Activated B cell treated with CpG ODN at 0.5 μM for 24 hours (primary cell): ENCODE results near the gene SLC25A42. TPM values are rescaled to one million over a fixed set of nuclear protein-coding genes. Genes with fewer than 3 reads are reported as not detected.

Source experiments
- ATAC-seq: fragments of 200-7000 bp; cut with Tn5 transposase; one replicate; pipeline ENCODE4 v1.10.0; 2021; ENCODE audit warnings: low read depth, mild to moderate bottlenecking, moderate library complexity
- CTCF ChIA-PET: fragments of 350-600 bp; sonication (Branson Sonifier 250); formaldehyde crosslinking; loops from one replicate; lab custom pipeline; 2021; ENCODE audit warnings: antibody characterized with exemption; lab: Charles Lee
- POLR2A ChIA-PET: fragments of 350-600 bp; sonication (Branson Sonifier 250); formaldehyde crosslinking; loops from one replicate; lab custom pipeline; 2021; ENCODE audit warnings: antibody characterized with exemption; lab: Charles Lee
- DNase-seq: peaks from one replicate; pipeline ENCODE4 v3.0.0; 2022
- H3K27ac Mint-ChIP-seq: one replicate; pipeline ENCODE4 v1.8.0; 2020; ENCODE audit warnings: mixed read lengths
- H3K27me3 Mint-ChIP-seq: one replicate; pipeline ENCODE4 v1.8.0; 2021; ENCODE audit warnings: mixed read lengths
- H3K36me3 Mint-ChIP-seq: one replicate; pipeline ENCODE4 v1.8.0; 2021; ENCODE audit warnings: low read depth, mixed read lengths
- H3K4me1 Mint-ChIP-seq: one replicate; pipeline ENCODE4 v1.8.0; 2021; ENCODE audit warnings: mixed read lengths
- H3K4me3 Mint-ChIP-seq: one replicate; pipeline ENCODE4 v1.8.0; 2020; ENCODE audit warnings: mild to moderate bottlenecking, mixed read lengths
- H3K9me3 Mint-ChIP-seq: one replicate; pipeline ENCODE4 v1.8.0; 2020; ENCODE audit warnings: mixed read lengths
- intact Hi-C: fragments of 100-400 bp; cut with micrococcal nuclease; formaldehyde crosslinking; loops from one replicate; pipeline ENCODE4 v1.15.1; 2024
- total RNA-seq: library from RNA; stranded (reverse); gene quantifications from 2 replicates; pipeline ENCODE4 v1.2.3, GENCODE V29; 2022
- TF ChIP-seq, protein P1 (sequence below): fragments of 200-600 bp; IDR thresholded peaks from one replicate; pipeline ENCODE4 v1.8.0; 2022; ENCODE audit warnings: antibody characterized with exemption, mild to moderate bottlenecking

The SLC25A42 gene
- total RNA-seq, 1 donor from 2014 or later, result 17.5 TPM

DNA sequence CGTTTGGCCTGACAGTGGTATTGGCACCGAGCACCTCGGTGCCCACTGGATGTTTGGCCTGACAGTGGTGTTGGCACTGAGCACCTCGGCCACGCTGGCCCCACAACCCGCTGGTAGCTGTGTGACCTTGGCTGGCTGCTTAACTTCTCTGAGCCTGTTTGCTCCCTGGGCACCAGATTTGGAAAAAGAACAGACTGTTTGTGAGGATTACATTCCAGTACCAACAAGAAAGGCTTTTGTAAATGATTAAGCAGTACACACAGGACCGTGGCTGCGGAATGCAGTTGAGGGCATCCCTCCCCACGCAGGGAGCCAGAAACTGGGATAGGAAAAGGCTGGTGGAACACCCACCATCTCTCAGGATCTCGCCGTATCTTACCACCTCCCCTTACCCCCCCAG is 31.9 kb downstream of the SLC25A42 start:
- no peak for ATAC-seq
- Mint-ChIP-seq H3K4me1 (no peaks in the 10 kb centered on the region), H3K27ac (no peak overlapping the region), H3K36me3 (peaks cover 38% of the 10 kb centered on the region), H3K27me3 (no peaks in the 10 kb centered on the region), H3K4me3 (no peak overlapping the region), H3K9me3 (no peaks in the 10 kb centered on the region)
- CTCF ChIA-PET, result no interaction called here
- DNase-seq, result no peak
- POLR2A ChIA-PET, result no interaction called here
- intact Hi-C loops, result no loop called here
- TF ChIP-seq, protein P1, sequence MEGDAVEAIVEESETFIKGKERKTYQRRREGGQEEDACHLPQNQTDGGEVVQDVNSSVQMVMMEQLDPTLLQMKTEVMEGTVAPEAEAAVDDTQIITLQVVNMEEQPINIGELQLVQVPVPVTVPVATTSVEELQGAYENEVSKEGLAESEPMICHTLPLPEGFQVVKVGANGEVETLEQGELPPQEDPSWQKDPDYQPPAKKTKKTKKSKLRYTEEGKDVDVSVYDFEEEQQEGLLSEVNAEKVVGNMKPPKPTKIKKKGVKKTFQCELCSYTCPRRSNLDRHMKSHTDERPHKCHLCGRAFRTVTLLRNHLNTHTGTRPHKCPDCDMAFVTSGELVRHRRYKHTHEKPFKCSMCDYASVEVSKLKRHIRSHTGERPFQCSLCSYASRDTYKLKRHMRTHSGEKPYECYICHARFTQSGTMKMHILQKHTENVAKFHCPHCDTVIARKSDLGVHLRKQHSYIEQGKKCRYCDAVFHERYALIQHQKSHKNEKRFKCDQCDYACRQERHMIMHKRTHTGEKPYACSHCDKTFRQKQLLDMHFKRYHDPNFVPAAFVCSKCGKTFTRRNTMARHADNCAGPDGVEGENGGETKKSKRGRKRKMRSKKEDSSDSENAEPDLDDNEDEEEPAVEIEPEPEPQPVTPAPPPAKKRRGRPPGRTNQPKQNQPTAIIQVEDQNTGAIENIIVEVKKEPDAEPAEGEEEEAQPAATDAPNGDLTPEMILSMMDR, result no peak

DNA sequence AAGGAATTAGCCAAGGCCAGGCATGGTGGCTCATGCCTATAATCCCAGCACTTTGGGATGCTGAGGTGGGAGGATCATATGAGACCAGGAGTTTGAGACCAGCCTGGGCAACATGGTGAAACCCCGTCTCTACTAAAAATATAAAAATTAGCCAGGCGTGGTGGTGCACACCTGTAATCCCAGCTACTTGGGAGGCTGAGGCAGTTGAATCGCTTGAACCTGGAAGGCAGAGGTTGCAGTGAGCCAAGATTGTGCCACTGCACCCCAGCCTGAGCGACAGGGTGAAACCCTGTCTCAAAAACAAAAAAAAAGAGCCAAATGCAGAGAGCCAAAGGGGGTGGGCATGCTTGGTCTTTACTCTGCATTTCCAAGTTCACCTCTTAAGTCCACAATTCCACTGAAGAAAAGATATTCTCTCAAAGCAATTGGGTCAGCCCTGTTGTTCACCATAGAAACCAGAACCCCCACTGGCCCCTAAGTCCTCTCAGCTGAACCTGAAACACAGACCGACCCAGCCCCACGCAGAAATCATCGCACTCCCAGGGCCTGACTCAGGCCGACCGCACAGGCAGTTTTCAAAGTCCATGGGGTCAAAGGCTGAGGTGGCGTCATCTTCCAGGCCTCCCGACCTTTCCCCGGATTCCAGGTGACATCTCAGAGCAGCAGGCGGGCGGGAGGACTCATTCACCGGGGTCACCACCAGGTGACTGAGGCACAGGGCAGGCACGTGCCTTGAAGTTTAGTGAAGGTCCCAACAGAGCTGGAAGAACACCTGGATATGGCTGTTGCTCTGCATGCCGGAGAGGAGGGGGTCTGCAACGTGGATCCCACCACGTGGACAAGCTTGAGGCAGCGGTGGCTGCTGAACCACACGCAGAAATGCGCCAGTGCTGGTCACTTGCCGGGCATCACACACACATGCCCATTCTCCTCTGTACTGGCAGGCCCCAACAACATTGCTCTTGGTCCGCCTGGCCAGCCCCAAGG is 33.1 kb downstream of the SLC25A42 start:
- H3K4me3 Mint-ChIP-seq, result no peak overlapping the region
- peaks cover 39% of the 10 kb centered on the region for H3K36me3 Mint-ChIP-seq
- ChIA-PET CTCF (no interaction called here), POLR2A (no interaction called here)
- no peaks in the 10 kb centered on the region for H3K27me3 Mint-ChIP-seq
- no peak overlapping the region for H3K27ac Mint-ChIP-seq
- intact Hi-C loops, result no loop called here
- no peaks in the 10 kb centered on the region for H3K9me3 Mint-ChIP-seq
- DNase-seq, result no peak
- TF ChIP-seq, protein P1, result no peak
- ATAC-seq, result no peak
- no peaks in the 10 kb centered on the region for H3K4me1 Mint-ChIP-seq

DNA sequence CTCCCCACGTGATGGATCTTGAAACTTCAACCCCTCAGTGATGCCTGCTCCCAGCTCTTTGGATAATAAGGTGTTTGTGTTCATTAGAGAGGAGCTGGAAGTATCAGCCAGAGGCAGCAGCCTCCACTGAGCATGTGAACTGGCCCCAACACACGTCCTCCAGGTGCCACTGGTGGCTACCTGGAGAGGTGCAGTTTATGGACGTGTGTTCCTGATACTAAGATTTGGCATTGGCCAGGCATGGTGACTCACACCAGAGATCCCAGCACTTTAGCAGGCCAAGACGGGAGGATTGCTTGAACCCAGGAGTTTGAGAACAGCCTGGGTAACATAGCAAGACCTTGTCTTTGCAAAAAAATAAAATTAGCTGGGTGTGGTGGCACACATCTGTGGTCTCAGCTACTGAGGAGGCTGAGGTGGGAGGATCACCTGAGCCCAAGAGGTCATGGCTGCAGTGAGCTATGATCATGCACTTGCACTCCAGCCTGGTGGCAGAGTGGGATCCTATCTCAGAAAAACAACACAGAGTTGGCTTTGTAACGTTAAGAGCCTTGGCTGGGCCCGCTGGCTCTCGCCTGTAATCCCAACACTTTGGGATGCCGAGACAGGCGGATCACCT is 34.4 kb downstream of the SLC25A42 start:
- POLR2A ChIA-PET, result interaction anchor here (0.6 kb wide), 1 partner anchor 30 kb away, joined by 5 read pairs; no protein-coding TSS in a partner anchor
- H3K9me3 Mint-ChIP-seq, result no peaks in the 10 kb centered on the region
- no peaks in the 10 kb centered on the region for H3K4me1 Mint-ChIP-seq
- no peak for ATAC-seq
- intact Hi-C loops, result no loop called here
- H3K27ac Mint-ChIP-seq, result no peak overlapping the region
- no peak overlapping the region for H3K4me3 Mint-ChIP-seq
- TF ChIP-seq, protein P1, result no peak
- no peak for DNase-seq
- peaks cover 36% of the 10 kb centered on the region for H3K36me3 Mint-ChIP-seq
- H3K27me3 Mint-ChIP-seq, result no peaks in the 10 kb centered on the region
- CTCF ChIA-PET, result no interaction called here

DNA sequence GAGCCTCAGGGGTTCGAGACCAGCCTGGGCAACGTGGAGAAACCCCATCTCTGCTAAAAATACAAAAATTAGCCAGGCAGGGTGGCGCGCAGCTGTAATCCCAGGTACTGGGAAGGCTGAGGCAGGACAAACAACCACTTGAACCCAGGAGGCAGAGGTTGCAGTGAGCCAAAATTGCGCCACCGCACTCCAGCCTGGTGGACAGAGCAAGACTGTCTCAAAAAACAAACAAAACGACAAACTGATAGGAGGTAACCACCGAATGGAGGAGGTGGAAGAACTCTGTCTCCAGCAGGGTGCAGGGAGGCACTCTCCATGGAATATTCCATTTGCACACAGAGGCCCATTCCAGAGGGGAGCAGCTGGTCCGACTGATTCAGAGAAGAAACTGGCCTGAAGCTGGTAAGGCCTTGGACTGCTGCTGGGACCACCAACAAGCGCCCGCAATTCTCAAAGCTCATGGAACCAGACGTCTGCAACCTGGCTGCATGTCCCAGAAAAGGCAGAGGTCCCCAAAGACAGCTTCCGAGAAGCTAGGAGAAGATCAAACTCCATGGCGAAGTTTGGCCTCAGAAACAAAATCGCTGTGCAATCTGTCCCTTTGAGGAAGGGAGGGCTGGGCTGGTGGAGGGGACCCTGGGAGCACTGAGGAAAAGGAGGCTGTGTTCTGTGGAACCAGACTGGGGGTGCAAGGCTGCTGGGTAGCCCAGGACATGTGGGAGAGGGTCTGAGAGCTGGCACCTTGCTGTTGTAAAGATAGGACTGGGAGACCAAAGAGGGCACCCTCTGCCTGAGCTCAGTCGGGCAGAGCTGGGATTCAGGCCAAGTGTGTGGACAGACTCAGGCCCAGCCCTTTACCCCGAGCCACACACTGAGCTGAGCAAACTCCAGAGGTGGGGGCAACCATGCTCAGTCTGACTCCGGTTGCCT is 35.2 kb downstream of the SLC25A42 start:
- peaks cover 35% of the 10 kb centered on the region for H3K36me3 Mint-ChIP-seq
- CTCF ChIA-PET, result no interaction called here
- intact Hi-C loops, result no loop called here

More for the DNA sequence above, 35.2 kb downstream of the SLC25A42 start:
- H3K27me3 Mint-ChIP-seq, result no peaks in the 10 kb centered on the region
- no peak for DNase-seq
- ATAC-seq, result no peak
- H3K9me3 Mint-ChIP-seq, result no peaks in the 10 kb centered on the region
- H3K27ac Mint-ChIP-seq, result no peak overlapping the region
- no peak overlapping the region for H3K4me3 Mint-ChIP-seq
- TF ChIP-seq, protein P1, result no peak
- H3K4me1 Mint-ChIP-seq, result no peaks in the 10 kb centered on the region
- POLR2A ChIA-PET, result no interaction called here
